Peyer's patch (tissue), 4 donors: ENCODE data around the gene YARS1.

Source experiments
- CTCF ChIP-seq, 6 experiments: fragments of 450-650 bp in 4 of 6; fragments of 200-600 bp in 2 of 6; sonication (generic) in 1 of 6; IDR thresholded peaks; one replicate each; pipeline ENCODE4 v1.5.1; 2017 to 2019; ENCODE audit warnings: antibody characterized with exemption in 6 of 6, mild to moderate bottlenecking in 3 of 6, moderate library complexity in 1 of 6
- POLR2A ChIP-seq, 2 donors: fragments of 450-650 bp; IDR thresholded peaks; one replicate each; pipeline ENCODE4 v1.5.1; 2017; ENCODE audit warnings: antibody characterized with exemption in 2 of 2, mild to moderate bottlenecking in 2 of 2, moderate library complexity in 2 of 2

- TF ChIP-seq CTCF (IDR thresholded peaks at IDR 0.05) = no peak
- no peak for TF ChIP-seq POLR2A (IDR thresholded peaks at IDR 0.05)
These were observed 58.9 kb downstream of the YARS1 start for GRCh38 chr1:32758177-32758794.
